Vagina (tissue), 2 donors: Measurements from ENCODE around the gene UGT2B10. TPM values are rescaled to one million over a fixed set of nuclear protein-coding genes. Genes with fewer than 3 reads are reported as not detected.
"Not testable (repeated sequence)": the region's sequence is repeated elsewhere in the genome, so short reads cannot be mapped to it uniquely, and the experiment has no call there.

Experiments used
- DNase-seq, 2 donors: peaks; one replicate each; pipeline ENCODE4 v3.0.0-alpha.2; 2017; ENCODE audit errors: extremely low spot score in 2 of 2
- H3K27ac ChIP-seq: fragments of 200-600 bp; sonication (generic); one replicate; pipeline ENCODE4 v1.5.1; 2019
- H3K27me3 ChIP-seq: fragments of 200-600 bp; sonication (generic); one replicate; pipeline ENCODE4 v1.5.1; 2019
- H3K36me3 ChIP-seq, 2 donors: fragments of 200-600 bp; sonication (generic); one replicate each; pipeline ENCODE4 v1.5.1; 2017 to 2019
- H3K4me1 ChIP-seq: fragments of 200-600 bp; sonication (generic); one replicate; pipeline ENCODE4 v1.5.1; 2019
- H3K4me3 ChIP-seq, 2 donors: fragments of 200-600 bp; sonication (generic); 1 replicate in 1 of 2; 2 replicates in 1 of 2; pipeline ENCODE4 v1.5.1; 2016 to 2019
- H3K9me3 ChIP-seq: fragments of 200-600 bp; sonication (generic); one replicate; pipeline ENCODE4 v1.5.1; 2019
- POLR2A ChIP-seq, 2 donors: fragments of 450-650 bp; IDR thresholded peaks; one replicate each; pipeline ENCODE4 v1.6.1; 2017; ENCODE audit warnings: antibody characterized with exemption in 2 of 2, mild to moderate bottlenecking in 2 of 2, moderate library complexity in 2 of 2
- POLR2AphosphoS5 ChIP-seq, 2 donors: sonication (generic); formaldehyde crosslinking; IDR thresholded peaks; one replicate each; pipeline ENCODE4 v1.9.0; 2017; ENCODE audit warnings: antibody characterized with exemption in 2 of 2, mild to moderate bottlenecking in 2 of 2, low read depth in 1 of 2; ENCODE audit not compliant: insufficient read depth in 1 of 2
- intact Hi-C: fragments of 100-400 bp; cut with DNase I; formaldehyde crosslinking; loops from one replicate; pipeline ENCODE4 v1.15.1; 2023
- total RNA-seq: library from RNA; depleted of rRNA; stranded (reverse); fragments of >200 nt; gene quantifications from one replicate; pipeline ENCODE4 v1.2.3, GENCODE V29; 2016
- TF ChIP-seq, protein P1 (sequence below), 3 experiments: fragments of 450-650 bp in 2 of 3; fragments of 200-600 bp in 1 of 3; sonication (generic) in 1 of 3; IDR thresholded peaks; one replicate each; pipeline ENCODE4 v1.5.1; 2017 to 2019; ENCODE audit warnings: antibody characterized with exemption in 3 of 3, mild to moderate bottlenecking in 2 of 3, moderate library complexity in 2 of 3

Gene UGT2B10
- total RNA-seq, 1 donor from 2014 or later, result not detected

- Histone ChIP-seq H3K4me3 (no peak overlapping the region), H3K36me3 (no peaks in the 10 kb centered on the region), H3K27me3 (no peaks in the 10 kb centered on the region), H3K9me3 (no peaks in the 10 kb centered on the region), H3K4me1 (no peaks in the 10 kb centered on the region), H3K27ac (no peak overlapping the region)
- DNase-seq, result no peak
- TF ChIP-seq POLR2A (IDR thresholded peaks at IDR 0.05) (no peak), POLR2AphosphoS5 (IDR thresholded peaks at IDR 0.05; ENCODE audit: insufficient read depth in 1 of 2, low read depth in 1 of 2) (no peak)
- TF ChIP-seq, protein P1, sequence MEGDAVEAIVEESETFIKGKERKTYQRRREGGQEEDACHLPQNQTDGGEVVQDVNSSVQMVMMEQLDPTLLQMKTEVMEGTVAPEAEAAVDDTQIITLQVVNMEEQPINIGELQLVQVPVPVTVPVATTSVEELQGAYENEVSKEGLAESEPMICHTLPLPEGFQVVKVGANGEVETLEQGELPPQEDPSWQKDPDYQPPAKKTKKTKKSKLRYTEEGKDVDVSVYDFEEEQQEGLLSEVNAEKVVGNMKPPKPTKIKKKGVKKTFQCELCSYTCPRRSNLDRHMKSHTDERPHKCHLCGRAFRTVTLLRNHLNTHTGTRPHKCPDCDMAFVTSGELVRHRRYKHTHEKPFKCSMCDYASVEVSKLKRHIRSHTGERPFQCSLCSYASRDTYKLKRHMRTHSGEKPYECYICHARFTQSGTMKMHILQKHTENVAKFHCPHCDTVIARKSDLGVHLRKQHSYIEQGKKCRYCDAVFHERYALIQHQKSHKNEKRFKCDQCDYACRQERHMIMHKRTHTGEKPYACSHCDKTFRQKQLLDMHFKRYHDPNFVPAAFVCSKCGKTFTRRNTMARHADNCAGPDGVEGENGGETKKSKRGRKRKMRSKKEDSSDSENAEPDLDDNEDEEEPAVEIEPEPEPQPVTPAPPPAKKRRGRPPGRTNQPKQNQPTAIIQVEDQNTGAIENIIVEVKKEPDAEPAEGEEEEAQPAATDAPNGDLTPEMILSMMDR (IDR thresholded peaks at IDR 0.05), result no peak
- intact Hi-C loops, result no loop called here
Measured at GRCh38 chr4:68803013-68803412, 12.8 kb upstream of the UGT2B10 start.

GRCh38 chr4:68808060-68808459, 7.7 kb upstream of the UGT2B10 start:
- TF ChIP-seq, protein P1 (IDR thresholded peaks at IDR 0.05), result no peak
- TF ChIP-seq POLR2A (IDR thresholded peaks at IDR 0.05) (no peak), POLR2AphosphoS5 (IDR thresholded peaks at IDR 0.05; ENCODE audit: insufficient read depth in 1 of 2, low read depth in 1 of 2) (no peak)
- Histone ChIP-seq H3K27ac (no peak overlapping the region), H3K4me1 (no peaks in the 10 kb centered on the region), H3K36me3 (no peaks in the 10 kb centered on the region), H3K9me3 (no peaks in the 10 kb centered on the region), H3K4me3 (no peak overlapping the region), H3K27me3 (no peaks in the 10 kb centered on the region)
- no peak for DNase-seq
- intact Hi-C loops, result no loop called here

- Histone ChIP-seq H3K4me3 (no peak overlapping the region), H3K4me1 (no peaks in the 10 kb centered on the region), H3K36me3 (no peaks in the 10 kb centered on the region), H3K27ac (no peak overlapping the region), H3K27me3 (no peaks in the 10 kb centered on the region), H3K9me3 (no peaks in the 10 kb centered on the region)
- TF ChIP-seq POLR2AphosphoS5 (IDR thresholded peaks at IDR 0.05; ENCODE audit: insufficient read depth in 1 of 2, low read depth in 1 of 2) (no peak), POLR2A (IDR thresholded peaks at IDR 0.05) (no peak)
- TF ChIP-seq, protein P1 (IDR thresholded peaks at IDR 0.05), result no peak
- intact Hi-C loops, result no loop called here
- no peak for DNase-seq
Measured at GRCh38 chr4:68810919-68811318, 4.9 kb upstream of the UGT2B10 start.

GRCh38 chr4:68816410-68817265, 844 bp downstream of the UGT2B10 start:
- DNase-seq, H3K4me3 ChIP-seq, H3K27ac ChIP-seq, H3K4me1 ChIP-seq, intact Hi-C loops, H3K9me3 ChIP-seq, H3K36me3 ChIP-seq, H3K27me3 ChIP-seq: not testable (repeated sequence)

DNA sequence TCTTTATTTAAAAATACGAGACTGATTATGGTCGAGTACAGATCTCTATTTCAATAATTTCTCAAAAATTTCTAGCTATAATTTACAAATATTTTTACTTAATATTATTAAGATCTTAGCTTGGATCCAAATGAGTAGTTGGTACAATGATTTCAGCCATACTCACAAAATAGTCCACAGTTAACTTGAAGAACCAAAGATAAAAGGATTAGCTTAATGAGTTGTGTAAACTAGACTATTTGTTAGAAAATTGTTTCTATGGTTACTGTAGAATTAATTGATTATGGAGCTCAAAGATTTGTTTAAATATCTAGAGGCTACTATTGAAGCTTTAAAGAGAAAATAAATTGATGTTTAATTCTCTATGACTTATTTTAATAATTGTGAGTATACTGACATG, 1.6 kb downstream of the UGT2B10 start:
- no peaks in the 10 kb centered on the region for H3K27me3 ChIP-seq

GRCh38 chr4:68818030-68818462, 2.3 kb downstream of the UGT2B10 start:
- H3K9me3 ChIP-seq, DNase-seq, H3K27me3 ChIP-seq, intact Hi-C loops, H3K4me3 ChIP-seq, H3K27ac ChIP-seq, H3K4me1 ChIP-seq, H3K36me3 ChIP-seq: not testable (repeated sequence)

More for the DNA sequence above, 1.6 kb downstream of the UGT2B10 start:
- Histone ChIP-seq H3K4me1 (no peaks in the 10 kb centered on the region), H3K27ac (no peak overlapping the region), H3K36me3 (no peaks in the 10 kb centered on the region), H3K9me3 (no peaks in the 10 kb centered on the region), H3K4me3 (no peak overlapping the region)
- no peak for DNase-seq
- intact Hi-C loops, result no loop called here
- no peak for TF ChIP-seq POLR2AphosphoS5 (IDR thresholded peaks at IDR 0.05; ENCODE audit: insufficient read depth in 1 of 2, low read depth in 1 of 2)
- no peak for TF ChIP-seq POLR2A (IDR thresholded peaks at IDR 0.05)
- TF ChIP-seq, protein P1 (IDR thresholded peaks at IDR 0.05), result no peak
